Loucy (cell line): ENCODE measurements around the gene HOXA3.

Experiments
- H2AFZ ChIP-seq: fragments of 200-600 bp; sonication (generic); 2 replicates; pipeline ENCODE4 v1.6.0; 2016; ENCODE audit warnings: antibody characterized with exemption, mild to moderate bottlenecking, low read length, moderate library complexity
- H3F3A ChIP-seq: fragments of 200-600 bp; 2 replicates; pipeline ENCODE4 v1.6.0; 2016; ENCODE audit warnings: antibody characterized with exemption, low read depth, mild to moderate bottlenecking
- H3K27me3 ChIP-seq: fragments of 200-600 bp; sonication (generic); 2 replicates; pipeline ENCODE4 v1.6.1; 2014; ENCODE audit warnings: low read length, mild to moderate bottlenecking; ENCODE audit not compliant: insufficient read depth, poor library complexity, severe bottlenecking
- H3K36me3 ChIP-seq: fragments of 200-600 bp; sonication (generic); 2 replicates; pipeline ENCODE4 v1.6.1; 2016; ENCODE audit warnings: low read length; ENCODE audit not compliant: insufficient read depth
- H3K4me1 ChIP-seq: fragments of 200-600 bp; sonication (generic); 2 replicates; pipeline ENCODE4 v1.5.1; 2014; ENCODE audit warnings: low read length, mild to moderate bottlenecking; ENCODE audit not compliant: insufficient read depth, poor library complexity, severe bottlenecking
- H3K4me2 ChIP-seq: fragments of 200-600 bp; sonication (generic); 2 replicates; pipeline ENCODE4 v1.6.0; 2014; ENCODE audit warnings: antibody characterized with exemption, low read length, low read depth, mild to moderate bottlenecking; ENCODE audit not compliant: poor library complexity, severe bottlenecking
- H3K4me3 ChIP-seq: fragments of 200-600 bp; sonication (generic); 2 replicates; pipeline ENCODE4 v1.5.1; 2014; ENCODE audit warnings: low read length, mild to moderate bottlenecking, mixed read lengths; ENCODE audit not compliant: poor library complexity, severe bottlenecking
- H3K79me2 ChIP-seq: fragments of 200-600 bp; sonication (generic); 2 replicates; pipeline ENCODE4 v1.6.1; 2014; ENCODE audit warnings: low read length; ENCODE audit not compliant: insufficient read depth
- H3K9ac ChIP-seq: fragments of 200-600 bp; sonication (generic); 2 replicates; pipeline ENCODE4 v1.6.0; 2014; ENCODE audit warnings: mild to moderate bottlenecking, low read depth, low read length, moderate library complexity; ENCODE audit not compliant: poor library complexity, severe bottlenecking
- H3K9me2 ChIP-seq: fragments of 200-600 bp; sonication (generic); replicated peaks from 2 replicates; pipeline ENCODE4 v1.6.1; 2016; ENCODE audit warnings: low read depth, low read length, mixed read lengths
- H3K9me3 ChIP-seq: fragments of 200-600 bp; sonication (generic); 2 replicates; pipeline ENCODE4 v1.6.1; 2014; ENCODE audit warnings: mild to moderate bottlenecking, antibody characterized with exemption, low read length, low read depth; ENCODE audit not compliant: insufficient read depth
- H4K20me1 ChIP-seq: fragments of 200-600 bp; sonication (generic); 2 replicates; pipeline ENCODE4 v1.6.0; 2014; ENCODE audit warnings: antibody characterized with exemption, low read length, mild to moderate bottlenecking; ENCODE audit not compliant: insufficient read depth, poor library complexity, severe bottlenecking
- EZH2phosphoT487 ChIP-seq: fragments of 200-600 bp; IDR thresholded peaks from 2 replicates; pipeline ENCODE4 v1.6.1; 2018; ENCODE audit warnings: antibody characterized with exemption, mild to moderate bottlenecking, moderate library complexity, borderline replicate concordance
- TF ChIP-seq, protein P1 (sequence below): fragments of 200-600 bp; sonication (generic); conservative IDR thresholded peaks from 2 replicates; pipeline ENCODE4 v1.5.1; 2014; ENCODE audit warnings: mild to moderate bottlenecking, antibody characterized with exemption, low read length

HOXA3 gene

GRCh38 chr7:27065709-27066108 is 86.7 kb downstream of the HOXA3 start:
- Histone ChIP-seq H3K27me3 (no peaks in the 10 kb centered on the region), H3K4me1 (peaks cover 4% of the 10 kb centered on the region), H3K36me3 (no peaks in the 10 kb centered on the region), H3K9ac (no peak overlapping the region), H3K9me2 (no peaks in the 10 kb centered on the region), H4K20me1 (no peaks in the 10 kb centered on the region), H3K79me2 (no peaks in the 10 kb centered on the region), H3F3A (no peaks in the 10 kb centered on the region), H3K4me3 (no peak overlapping the region), H3K9me3 (no peaks in the 10 kb centered on the region), H3K4me2 (no peak overlapping the region), H2AFZ (no peak overlapping the region)
- TF ChIP-seq, protein P1, sequence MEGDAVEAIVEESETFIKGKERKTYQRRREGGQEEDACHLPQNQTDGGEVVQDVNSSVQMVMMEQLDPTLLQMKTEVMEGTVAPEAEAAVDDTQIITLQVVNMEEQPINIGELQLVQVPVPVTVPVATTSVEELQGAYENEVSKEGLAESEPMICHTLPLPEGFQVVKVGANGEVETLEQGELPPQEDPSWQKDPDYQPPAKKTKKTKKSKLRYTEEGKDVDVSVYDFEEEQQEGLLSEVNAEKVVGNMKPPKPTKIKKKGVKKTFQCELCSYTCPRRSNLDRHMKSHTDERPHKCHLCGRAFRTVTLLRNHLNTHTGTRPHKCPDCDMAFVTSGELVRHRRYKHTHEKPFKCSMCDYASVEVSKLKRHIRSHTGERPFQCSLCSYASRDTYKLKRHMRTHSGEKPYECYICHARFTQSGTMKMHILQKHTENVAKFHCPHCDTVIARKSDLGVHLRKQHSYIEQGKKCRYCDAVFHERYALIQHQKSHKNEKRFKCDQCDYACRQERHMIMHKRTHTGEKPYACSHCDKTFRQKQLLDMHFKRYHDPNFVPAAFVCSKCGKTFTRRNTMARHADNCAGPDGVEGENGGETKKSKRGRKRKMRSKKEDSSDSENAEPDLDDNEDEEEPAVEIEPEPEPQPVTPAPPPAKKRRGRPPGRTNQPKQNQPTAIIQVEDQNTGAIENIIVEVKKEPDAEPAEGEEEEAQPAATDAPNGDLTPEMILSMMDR, result no peak
- no peak for TF ChIP-seq EZH2phosphoT487

DNA sequence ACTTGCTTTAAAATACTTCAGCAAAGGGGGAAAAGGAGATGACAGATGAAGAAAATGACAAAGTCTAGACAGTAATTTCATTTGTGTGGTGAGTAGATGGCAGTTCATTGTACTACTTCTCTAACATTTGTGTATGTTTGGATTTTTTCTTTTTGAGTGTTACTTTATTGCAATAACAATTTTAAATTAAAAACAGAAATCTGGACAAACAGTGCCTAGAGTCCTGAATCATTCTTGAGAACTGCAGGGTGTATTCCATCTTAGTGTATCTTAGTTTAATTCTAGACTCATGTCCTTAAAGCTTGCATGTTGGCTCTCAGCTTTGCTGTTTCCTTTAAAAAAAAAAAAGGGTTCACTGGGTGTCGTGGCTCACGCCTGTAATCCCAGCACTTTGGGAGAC is 87.7 kb downstream of the HOXA3 start:
- Histone ChIP-seq H3K4me3 (no peak overlapping the region), H3K9me2 (no peaks in the 10 kb centered on the region), H3F3A (no peaks in the 10 kb centered on the region), H3K79me2 (no peaks in the 10 kb centered on the region), H2AFZ (0 out of 2 replicates have a peak overlapping the region, but pooled peaks have one; percentile 52), H4K20me1 (no peaks in the 10 kb centered on the region), H3K36me3 (no peaks in the 10 kb centered on the region), H3K27me3 (no peaks in the 10 kb centered on the region), H3K9me3 (no peaks in the 10 kb centered on the region), H3K9ac (no peak overlapping the region), H3K4me1 (peaks cover 4% of the 10 kb centered on the region), H3K4me2 (no peak overlapping the region)
- TF ChIP-seq EZH2phosphoT487, result no peak
- TF ChIP-seq, protein P1, result no peak

GRCh38 chr7:27064159-27064558 is 88.2 kb downstream of the HOXA3 start:
- Histone ChIP-seq H3K4me2 (no peak overlapping the region), H3K27me3 (no peaks in the 10 kb centered on the region), H3K9ac (no peak overlapping the region)

DNA sequence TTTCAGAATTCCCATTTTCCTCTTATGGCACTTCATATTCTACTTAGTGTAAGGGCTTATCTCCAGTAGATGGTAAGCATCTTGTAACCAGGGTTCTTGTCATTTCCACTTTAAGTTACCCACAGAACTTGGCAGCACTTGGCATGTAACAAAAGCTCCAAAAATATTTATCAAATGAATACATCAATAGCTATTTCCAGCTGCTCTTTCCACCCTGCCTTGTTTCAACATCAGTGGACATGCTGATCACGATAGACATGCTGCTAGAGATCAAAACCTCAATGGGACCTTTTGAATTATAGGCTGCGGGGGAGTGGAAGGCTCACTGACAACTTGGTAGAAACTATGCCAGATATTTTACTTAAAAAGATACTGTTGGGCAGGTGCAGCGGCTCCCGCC is 89.4 kb downstream of the HOXA3 start:
- Histone ChIP-seq H3K4me2 (no peak overlapping the region), H3K4me3 (no peak overlapping the region), H3K9me2 (no peaks in the 10 kb centered on the region), H3K9ac (no peak overlapping the region), H4K20me1 (no peaks in the 10 kb centered on the region), H3K79me2 (no peaks in the 10 kb centered on the region), H3K27me3 (no peaks in the 10 kb centered on the region), H3K36me3 (no peaks in the 10 kb centered on the region), H2AFZ (no peak overlapping the region), H3K9me3 (no peaks in the 10 kb centered on the region), H3F3A (no peaks in the 10 kb centered on the region), H3K4me1 (peaks cover 4% of the 10 kb centered on the region)
- TF ChIP-seq EZH2phosphoT487, result no peak
- TF ChIP-seq, protein P1, result no peak

More at GRCh38 chr7:27064159-27064558, 88.2 kb downstream of the HOXA3 start:
- no peak overlapping the region for H3K4me3 ChIP-seq
- H2AFZ ChIP-seq, result peak overlapping the region; percentile 52; the same call in 1 of the 2 replicates
- H3K36me3 ChIP-seq, result no peaks in the 10 kb centered on the region
- H3K79me2 ChIP-seq, result no peaks in the 10 kb centered on the region
- no peaks in the 10 kb centered on the region for H4K20me1 ChIP-seq
- H3F3A ChIP-seq, result no peaks in the 10 kb centered on the region
- peaks cover 4% of the 10 kb centered on the region for H3K4me1 ChIP-seq
- H3K9me2 ChIP-seq, result no peaks in the 10 kb centered on the region
- no peaks in the 10 kb centered on the region for H3K9me3 ChIP-seq
- no peak for TF ChIP-seq EZH2phosphoT487
